Tibial nerve (tissue), 3 donors: Measurements from ENCODE around the gene LRRC15.

Experiments
- CTCF ChIP-seq, 5 experiments: fragments of 200-600 bp in 3 of 5; fragments of 450-650 bp in 2 of 5; sonication (generic) in 3 of 5; IDR thresholded peaks; one replicate each; pipeline ENCODE4 v1.5.1; 2016 to 2019; ENCODE audit warnings: antibody characterized with exemption in 5 of 5, mild to moderate bottlenecking in 3 of 5, moderate library complexity in 2 of 5
- POLR2A ChIP-seq, 2 donors: fragments of 450-650 bp; IDR thresholded peaks; one replicate each; pipeline ENCODE4 v1.6.1; 2017; ENCODE audit warnings: antibody characterized with exemption in 2 of 2, mild to moderate bottlenecking in 2 of 2, moderate library complexity in 2 of 2

GRCh38 chr3:194395778-194396538, 26.4 kb upstream of the LRRC15 start:
- TF ChIP-seq CTCF (IDR thresholded peaks at IDR 0.05), result no peak
- no peak for TF ChIP-seq POLR2A (IDR thresholded peaks at IDR 0.05)
